Ectodermal cell (in vitro differentiated cells): ENCODE data around the gene TMSB4X.

Experiments used
- H3K27ac ChIP-seq: 2 replicates; pipeline ENCODE4 v1.7.0; 2013; ENCODE audit warnings: mild to moderate bottlenecking, low read depth, low read length; ENCODE audit not compliant: insufficient read depth, poor library complexity, severe bottlenecking
- H3K27me3 ChIP-seq: 2 replicates; pipeline ENCODE4 v1.7.0; 2013; ENCODE audit warnings: mild to moderate bottlenecking, low read length; ENCODE audit not compliant: insufficient read depth, control insufficient read depth, poor library complexity, severe bottlenecking
- H3K36me3 ChIP-seq: one replicate; pipeline ENCODE4 v1.7.0; 2013; ENCODE audit warnings: low read length; ENCODE audit not compliant: control insufficient read depth, insufficient read depth
- H3K4me1 ChIP-seq: one replicate; pipeline ENCODE4 v1.7.0; 2013; ENCODE audit warnings: low read length; ENCODE audit not compliant: control insufficient read depth, insufficient read depth
- H3K4me3 ChIP-seq: 2 replicates; pipeline ENCODE4 v1.7.0; 2013; ENCODE audit warnings: low read depth, low read length, control low read depth; ENCODE audit not compliant: insufficient read depth
- H3K9me3 ChIP-seq: 2 replicates; pipeline ENCODE4 v1.7.0; 2013; ENCODE audit warnings: mild to moderate bottlenecking, low read length, moderate library complexity; ENCODE audit not compliant: control insufficient read depth
- WGBS, 2 experiments: methylation state at CpG; one replicate each; pipeline ENCODE4 v1.1.7; 2013; ENCODE audit warnings: missing lambda C conversion rate in 2 of 2; 5-methylcytosine and 5-hydroxymethylcytosine counted together

Gene TMSB4X

GRCh38 chrX:12965131-12965940, 9.6 kb upstream of the TMSB4X start:
- H3K27me3 ChIP-seq: no peaks in the 10 kb centered on the region
- WGBS, 2 experiments: 79 to 81% methylated on average over 6 of the region's 6 CpGs

GRCh38 chrX:12966151-12966550, 8.8 kb upstream of the TMSB4X start:
- Histone ChIP-seq H3K4me3 (no peak overlapping the region), H3K27ac (no peak overlapping the region), H3K9me3 (no peaks in the 10 kb centered on the region), H3K36me3 (no peaks in the 10 kb centered on the region), H3K4me1 (no peaks in the 10 kb centered on the region), H3K27me3 (no peaks in the 10 kb centered on the region)
- WGBS, 2 experiments: no CpG with 5 or more reads among the region's 1 CpG

More at GRCh38 chrX:12965131-12965940, 9.6 kb upstream of the TMSB4X start:
- no peaks in the 10 kb centered on the region for H3K4me1 ChIP-seq
- H3K27ac ChIP-seq: no peak overlapping the region
- no peak overlapping the region for H3K4me3 ChIP-seq
- no peaks in the 10 kb centered on the region for H3K36me3 ChIP-seq
- H3K9me3 ChIP-seq: no peaks in the 10 kb centered on the region

GRCh38 chrX:12967711-12968465, 7.0 kb upstream of the TMSB4X start:
- H3K27me3 ChIP-seq: no peaks in the 10 kb centered on the region
- no peak overlapping the region for H3K4me3 ChIP-seq
- H3K27ac ChIP-seq: no peak overlapping the region
- H3K9me3 ChIP-seq: no peaks in the 10 kb centered on the region
- WGBS, 2 experiments: 93 to 95% methylated on average over 15 of the region's 15 CpGs
- H3K4me1 ChIP-seq: no peaks in the 10 kb centered on the region
- no peaks in the 10 kb centered on the region for H3K36me3 ChIP-seq

GRCh38 chrX:12970691-12971202, 4.2 kb upstream of the TMSB4X start:
- Histone ChIP-seq H3K27ac (no peak overlapping the region), H3K36me3 (no peaks in the 10 kb centered on the region), H3K4me1 (no peaks in the 10 kb centered on the region), H3K9me3 (no peaks in the 10 kb centered on the region), H3K4me3 (no peak overlapping the region), H3K27me3 (no peaks in the 10 kb centered on the region)
- 13 to 22% methylated on average over 8 to 11 of the region's 11 CpGs for WGBS, 2 experiments

- WGBS, 2 experiments: 84 to 86% methylated on average over 12 of the region's 12 CpGs
- Histone ChIP-seq H3K27me3 (no peaks in the 10 kb centered on the region), H3K27ac (no peak overlapping the region), H3K4me1 (no peaks in the 10 kb centered on the region), H3K4me3 (no peak overlapping the region), H3K36me3 (no peaks in the 10 kb centered on the region), H3K9me3 (no peaks in the 10 kb centered on the region)
These were observed 3.5 kb upstream of the TMSB4X start for GRCh38 chrX:12971282-12972003.

- H3K27ac ChIP-seq: no peak overlapping the region
- H3K9me3 ChIP-seq: no peaks in the 10 kb centered on the region
- 93 to 97% methylated on average over 5 to 6 of the region's 6 CpGs for WGBS, 2 experiments
- H3K4me3 ChIP-seq: no peak overlapping the region
- no peaks in the 10 kb centered on the region for H3K36me3 ChIP-seq
- no peaks in the 10 kb centered on the region for H3K27me3 ChIP-seq
- H3K4me1 ChIP-seq: no peaks in the 10 kb centered on the region
These were observed 2.7 kb upstream of the TMSB4X start for GRCh38 chrX:12972243-12972642.

GRCh38 chrX:12972878-12973560, 1.9 kb upstream of the TMSB4X start:
- Histone ChIP-seq H3K36me3 (no peaks in the 10 kb centered on the region), H3K9me3 (no peaks in the 10 kb centered on the region), H3K4me3 (no peak overlapping the region), H3K4me1 (no peaks in the 10 kb centered on the region), H3K27me3 (no peaks in the 10 kb centered on the region), H3K27ac (no peak overlapping the region)
- WGBS, 2 experiments: 93 to 94% methylated on average over 12 of the region's 12 CpGs

- Histone ChIP-seq H3K4me1 (no peaks in the 10 kb centered on the region), H3K36me3 (no peaks in the 10 kb centered on the region), H3K27me3 (no peaks in the 10 kb centered on the region), H3K9me3 (no peaks in the 10 kb centered on the region), H3K4me3 (peak overlapping the region; percentile 83), H3K27ac (peak overlapping the region; percentile 90)
- WGBS, 2 experiments: 88 to 91% methylated on average over 14 to 19 of the region's 19 CpGs
These were observed 1.2 kb upstream of the TMSB4X start for GRCh38 chrX:12973561-12974304.

- H3K36me3 ChIP-seq: no peaks in the 10 kb centered on the region
- WGBS, 2 experiments: 0 to 2% methylated on average over 12 of the region's 13 CpGs
- H3K27ac ChIP-seq: peak overlapping the region; percentile 90
- no peaks in the 10 kb centered on the region for H3K9me3 ChIP-seq
- H3K27me3 ChIP-seq: no peaks in the 10 kb centered on the region
- no peaks in the 10 kb centered on the region for H3K4me1 ChIP-seq
- H3K4me3 ChIP-seq: peak overlapping the region; percentile 83
These were observed 560 bp upstream of the TMSB4X start for GRCh38 chrX:12974305-12974795.
